HG03520 (cell line): ENCODE measurements around the gene DEF6.
"Not testable (repeated sequence)": the region's sequence is repeated elsewhere in the genome, so short reads cannot be mapped to it uniquely, and the experiment has no call there.

Experiments used
- ATAC-seq: cut with Tn5 transposase; IDR thresholded peaks from one replicate; pipeline ENCODE4 v1.9.1; 2021; ENCODE audit warnings: mild to moderate bottlenecking, moderate library complexity; ENCODE audit not compliant: unreplicated experiment

DEF6 gene

DNA sequence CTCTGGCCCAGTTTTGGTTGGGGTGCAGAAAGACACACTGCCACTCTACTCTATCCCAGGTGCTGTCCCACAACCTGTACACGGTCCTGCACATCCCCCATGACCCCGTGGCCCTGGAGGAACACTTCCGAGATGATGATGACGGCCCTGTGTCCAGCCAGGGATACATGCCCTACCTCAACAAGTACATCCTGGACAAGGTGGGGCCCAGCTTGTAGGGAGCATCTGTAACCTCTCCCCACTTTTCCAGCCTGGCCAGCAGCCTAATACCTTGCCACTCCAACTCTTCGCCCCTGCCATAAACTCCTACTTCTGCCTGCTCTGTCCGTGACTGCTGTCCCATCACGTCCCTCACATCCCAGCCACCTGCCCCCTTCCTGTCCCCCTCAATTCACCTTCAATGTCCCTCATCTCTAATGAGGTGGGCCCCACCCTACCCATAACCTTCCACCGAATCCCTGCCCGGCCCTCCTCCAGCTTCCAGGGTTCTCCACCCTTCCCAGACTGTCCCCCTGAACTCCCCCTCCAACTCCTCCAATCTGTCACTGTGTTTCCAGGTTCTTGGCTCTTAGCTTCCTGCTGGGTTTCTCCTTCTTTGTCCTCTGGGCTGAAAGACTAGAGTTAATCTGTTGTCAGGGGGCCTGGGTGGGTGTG, 12.1 kb downstream of the DEF6 start:
- no peak for ATAC-seq

- ATAC-seq, result no peak
Measured at GRCh38 chr6:35310265-35310831, 12.7 kb downstream of the DEF6 start.

GRCh38 chr6:35311390-35312075, 13.9 kb downstream of the DEF6 start:
- ATAC-seq, result no peak

- ATAC-seq, result no peak
Measured at GRCh38 chr6:35312076-35312800, 14.6 kb downstream of the DEF6 start.

DNA sequence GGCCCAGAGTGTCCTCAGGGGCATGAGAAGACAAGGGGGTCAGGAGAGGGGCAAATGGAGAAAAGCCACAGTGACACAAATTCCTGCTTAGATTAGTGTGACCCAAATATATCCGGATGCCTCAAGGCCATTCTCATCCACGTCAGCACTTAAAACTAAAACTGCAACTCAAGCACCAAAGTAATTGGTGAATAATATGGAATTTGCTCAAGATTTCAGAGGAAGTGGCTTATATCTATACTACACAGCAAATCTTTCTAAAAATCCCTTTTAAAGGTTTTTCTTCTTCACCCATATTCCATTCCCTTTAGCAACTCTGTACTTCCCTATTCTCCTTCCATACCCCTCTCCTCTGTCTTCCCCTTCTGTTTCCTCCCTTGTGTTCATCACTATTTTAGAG, 15.2 kb downstream of the DEF6 start:
- no peak for ATAC-seq

DNA sequence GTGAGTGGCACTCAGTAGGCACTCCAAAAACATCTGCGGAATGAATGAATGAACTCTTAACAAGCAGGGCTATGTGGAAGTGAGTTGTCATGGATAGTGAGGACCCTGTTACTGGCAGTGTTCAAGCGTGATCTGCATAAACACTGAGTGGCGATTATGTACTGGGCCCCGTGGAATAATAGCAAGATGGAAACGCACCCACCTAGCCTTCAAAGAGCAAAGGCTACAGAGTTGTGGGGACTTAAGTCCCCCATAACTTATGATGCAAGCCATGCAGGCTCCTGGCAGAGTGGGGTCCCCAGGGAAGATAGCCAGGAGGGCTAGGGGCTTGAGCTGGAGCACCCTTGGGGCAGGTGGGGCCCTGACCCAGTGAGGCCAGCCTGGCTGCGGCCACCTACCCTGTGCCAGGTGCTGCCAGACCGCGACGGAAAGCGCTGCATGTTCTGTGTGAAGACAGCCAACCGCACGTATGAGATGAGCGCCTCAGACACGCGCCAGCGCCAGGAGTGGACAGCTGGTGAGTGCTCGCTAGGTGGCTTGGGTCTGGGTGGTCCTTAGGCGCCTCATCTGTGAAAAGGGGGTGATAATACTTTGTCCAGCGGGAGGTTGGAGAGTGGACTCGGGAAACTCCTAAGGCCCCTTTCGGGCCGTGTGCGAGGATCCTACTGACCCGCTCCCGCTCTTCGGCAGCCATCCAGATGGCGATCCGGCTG, 20.0 kb downstream of the DEF6 start:
- ATAC-seq, result no peak

DNA sequence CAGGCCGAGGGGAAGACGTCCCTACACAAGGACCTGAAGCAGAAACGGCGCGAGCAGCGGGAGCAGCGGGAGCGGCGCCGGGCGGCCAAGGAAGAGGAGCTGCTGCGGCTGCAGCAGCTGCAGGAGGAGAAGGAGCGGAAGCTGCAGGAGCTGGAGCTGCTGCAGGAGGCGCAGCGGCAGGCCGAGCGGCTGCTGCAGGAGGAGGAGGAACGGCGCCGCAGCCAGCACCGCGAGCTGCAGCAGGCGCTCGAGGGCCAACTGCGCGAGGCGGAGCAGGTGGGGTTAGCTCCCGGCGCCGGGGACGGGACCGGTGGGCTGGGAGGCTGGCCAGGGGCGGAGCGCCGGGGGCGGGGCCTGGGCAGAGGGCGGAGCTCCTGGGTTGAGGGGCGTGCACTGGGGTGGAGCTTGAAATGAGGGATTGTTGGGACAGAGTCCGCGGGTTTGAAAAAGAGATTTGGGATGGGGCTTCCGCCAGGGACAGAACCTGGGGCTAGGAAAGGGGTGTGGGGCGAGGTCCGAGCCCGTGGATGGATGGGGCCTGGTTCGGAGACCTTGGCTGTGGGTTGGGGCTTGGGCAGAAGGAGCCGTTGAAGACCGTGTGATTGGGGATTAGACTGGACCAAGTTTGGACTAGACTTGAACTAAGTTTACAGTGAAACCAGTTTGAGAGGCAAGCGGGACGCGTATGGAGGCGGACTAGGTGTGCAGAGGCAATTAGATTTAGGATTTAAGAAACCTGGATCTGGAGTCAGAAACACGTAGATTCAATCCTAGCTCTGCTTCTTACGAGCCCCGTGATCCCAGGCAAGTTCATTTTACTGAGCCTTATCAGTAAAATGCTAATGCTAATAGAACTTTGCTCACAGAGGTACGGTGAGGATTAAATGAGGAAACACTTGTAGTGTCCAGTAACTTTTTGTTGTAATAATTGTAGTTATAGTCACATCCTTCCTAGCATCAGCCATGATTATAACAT, 20.9 kb downstream of the DEF6 start:
- no peak for ATAC-seq

DNA sequence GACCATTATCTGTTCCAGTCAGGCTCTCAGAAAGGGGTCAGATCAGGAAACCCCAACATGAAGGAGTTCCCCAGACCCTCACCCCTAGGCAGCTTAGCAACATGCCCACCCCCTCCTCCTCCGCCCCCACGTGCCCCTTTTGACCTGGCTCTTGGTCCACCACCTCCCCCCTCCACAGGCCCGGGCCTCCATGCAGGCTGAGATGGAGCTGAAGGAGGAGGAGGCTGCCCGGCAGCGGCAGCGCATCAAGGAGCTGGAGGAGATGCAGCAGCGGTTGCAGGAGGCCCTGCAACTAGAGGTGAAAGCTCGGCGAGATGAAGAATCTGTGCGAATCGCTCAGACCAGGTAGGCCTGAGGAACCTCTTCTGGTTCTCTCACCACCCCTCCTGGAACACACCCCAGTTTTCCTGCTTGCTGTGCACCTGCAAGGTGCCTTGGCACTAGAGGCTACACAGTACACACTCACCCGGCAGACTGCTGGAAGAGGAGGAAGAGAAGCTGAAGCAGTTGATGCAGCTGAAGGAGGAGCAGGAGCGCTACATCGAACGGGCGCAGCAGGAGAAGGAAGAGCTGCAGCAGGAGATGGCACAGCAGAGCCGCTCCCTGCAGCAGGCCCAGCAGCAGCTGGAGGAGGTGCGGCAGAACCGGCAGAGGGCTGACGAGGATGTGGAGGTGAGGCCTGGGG, 21.9 kb downstream of the DEF6 start:
- no peak for ATAC-seq

- ATAC-seq, result no peak
Measured at GRCh38 chr6:35320031-35320410, 22.4 kb downstream of the DEF6 start.

DNA sequence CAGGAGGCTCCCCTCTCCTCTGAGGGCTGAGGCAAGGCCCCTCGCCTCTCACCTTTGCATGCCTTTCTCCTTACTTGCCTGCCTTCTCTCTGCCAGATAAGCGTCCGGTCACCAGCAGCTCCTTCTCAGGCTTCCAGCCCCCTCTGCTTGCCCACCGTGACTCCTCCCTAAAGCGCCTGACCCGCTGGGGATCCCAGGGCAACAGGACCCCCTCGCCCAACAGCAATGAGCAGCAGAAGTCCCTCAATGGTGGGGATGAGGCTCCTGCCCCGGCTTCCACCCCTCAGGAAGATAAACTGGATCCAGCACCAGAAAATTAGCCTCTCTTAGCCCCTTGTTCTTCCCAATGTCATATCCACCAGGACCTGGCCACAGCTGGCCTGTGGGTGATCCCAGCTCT, 23.5 kb downstream of the DEF6 start:
- no peak for ATAC-seq

GRCh38 chr6:35327349-35328027, 29.9 kb downstream of the DEF6 start:
- no peak for ATAC-seq

GRCh38 chr6:35328108-35328723, 30.6 kb downstream of the DEF6 start:
- ATAC-seq, result no peak

DNA sequence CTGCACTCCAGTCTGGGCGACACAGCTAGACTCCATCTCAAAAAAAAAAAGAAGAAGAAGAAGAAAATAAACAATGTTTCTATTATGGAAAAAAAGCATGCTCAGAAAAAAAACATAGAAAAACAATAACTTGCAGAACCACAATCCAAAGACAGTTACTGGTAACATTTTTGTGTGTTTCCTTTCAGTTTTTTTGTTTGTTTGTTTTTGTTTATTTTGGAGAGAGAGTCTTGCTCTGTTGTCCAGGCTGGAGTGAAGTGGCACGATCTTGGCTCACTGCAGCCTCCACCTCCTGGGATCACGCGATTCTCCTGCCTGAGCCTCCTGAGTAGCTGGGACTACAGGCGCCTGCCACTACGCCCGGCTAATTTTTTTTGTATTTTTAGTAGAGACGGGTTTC, 31.3 kb downstream of the DEF6 start:
- ATAC-seq, result not testable (repeated sequence)

DNA sequence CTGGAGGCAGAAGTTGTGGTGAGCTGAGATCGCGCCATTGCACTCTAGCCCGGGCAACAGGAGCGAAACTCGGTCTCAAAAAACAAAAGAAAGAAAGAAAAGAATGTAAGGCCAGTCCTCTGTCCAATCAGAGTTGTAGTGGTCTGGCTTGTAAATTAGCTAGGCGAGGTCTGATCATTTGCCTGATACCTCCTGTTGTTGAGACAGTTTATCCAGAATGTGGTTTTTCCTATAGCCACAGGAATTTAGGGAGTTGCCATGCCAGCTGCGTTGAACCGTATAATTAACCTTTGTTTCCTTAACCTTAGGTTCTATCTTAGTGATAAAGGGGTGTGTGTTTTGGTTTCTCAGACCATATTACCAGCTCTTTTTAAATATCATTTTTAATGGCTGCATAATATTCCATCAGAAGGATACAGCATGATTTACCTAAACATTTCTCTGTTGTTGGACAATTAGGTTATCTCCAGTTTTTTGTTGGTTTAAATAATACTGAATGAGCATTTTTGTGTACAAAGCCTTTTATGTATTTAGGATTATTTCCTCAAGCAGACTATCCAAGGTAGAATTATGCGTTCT, 33.0 kb downstream of the DEF6 start:
- ATAC-seq, result no peak

DNA sequence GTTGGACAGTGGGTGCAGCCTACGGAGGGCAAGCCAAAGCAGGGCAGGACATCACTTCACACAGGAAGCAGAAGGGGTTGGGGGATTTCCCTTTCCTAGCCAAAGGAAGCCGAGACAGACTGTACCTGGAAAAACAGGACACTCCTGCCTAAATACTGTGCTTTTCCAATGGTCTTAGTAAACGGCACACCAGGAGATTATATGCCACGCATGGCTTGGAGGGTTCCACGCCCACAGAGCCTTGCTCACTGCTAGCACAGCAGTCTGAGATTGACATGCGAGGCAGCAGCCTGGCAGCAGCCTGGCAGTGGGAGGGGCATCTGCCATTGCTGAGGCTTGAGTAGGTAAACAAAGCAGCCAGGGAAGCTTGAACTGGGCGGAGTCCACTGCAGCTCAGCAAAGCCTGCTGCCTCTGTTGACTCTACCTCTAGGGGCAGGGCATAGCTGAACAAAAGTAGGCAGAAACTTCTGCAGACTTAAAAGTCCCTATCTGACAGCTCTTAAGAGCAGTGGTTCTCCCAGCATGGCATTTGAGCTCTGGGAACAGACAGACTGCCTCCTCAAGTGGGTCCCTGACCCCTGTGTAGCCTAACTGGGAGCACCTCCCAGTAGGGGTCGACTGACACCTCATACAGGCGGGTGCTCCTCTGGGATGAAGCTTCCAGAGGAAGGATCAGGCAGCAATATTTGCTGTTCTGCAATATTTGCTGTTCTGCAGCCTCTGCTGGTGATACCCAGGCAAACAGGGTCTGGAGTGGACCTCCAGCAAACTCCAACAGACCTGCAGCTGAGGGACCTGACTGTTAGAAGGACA, 34.7 kb downstream of the DEF6 start:
- ATAC-seq, result not testable (repeated sequence)

DNA sequence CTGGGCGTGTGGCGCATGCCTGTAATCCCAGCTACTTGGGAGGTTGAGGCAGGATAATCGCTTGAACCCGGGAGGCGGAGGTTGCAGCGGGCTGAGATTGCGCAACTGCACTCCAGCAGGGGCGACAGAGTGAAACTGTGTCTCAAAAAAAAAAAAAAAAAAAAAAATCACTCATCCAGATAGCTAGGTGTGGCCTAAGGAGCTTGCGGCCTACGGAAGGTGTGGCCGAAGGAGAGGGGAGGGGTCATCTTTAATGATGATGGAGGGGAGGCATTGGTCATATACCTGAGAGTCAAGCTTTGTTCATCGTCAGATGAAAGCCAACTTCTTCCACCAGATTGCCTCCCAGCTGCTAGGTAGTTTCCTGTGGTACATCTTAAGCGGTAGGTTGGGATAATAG, 43.9 kb downstream of the DEF6 start:
- no peak for ATAC-seq
